Measurements from ENCODE around the gene GPX2. TPM values are rescaled to one million over a fixed set of nuclear protein-coding genes. Genes with fewer than 3 reads are reported as not detected.

The GPX2 gene
- total and polyA plus RNA-seq, 2 of the 8 experiments (the other 6 are each of a cell fraction or from before 2014, with no cell fraction given): 0.30 to 0.89 TPM

DNA sequence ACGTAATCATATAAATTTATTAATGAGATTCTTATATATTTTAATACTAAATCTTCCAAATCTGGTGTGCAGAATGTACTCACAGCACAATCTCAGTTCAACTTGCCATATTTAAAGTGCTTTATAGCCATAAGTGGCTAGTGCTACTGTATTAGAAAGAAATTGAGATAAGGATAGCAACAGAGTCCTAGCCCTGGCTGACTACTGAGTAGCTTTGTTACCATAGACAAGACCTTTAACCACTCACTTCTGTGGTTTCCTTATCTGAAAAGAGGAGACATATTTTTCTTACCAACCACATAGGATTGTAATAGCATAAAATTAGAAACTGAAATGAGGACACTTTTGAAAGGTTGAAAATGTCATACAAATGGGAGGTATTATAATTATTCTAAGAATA lies 30.3 kb downstream of the GPX2 start (continued):
- TF ChIP-seq SUZ12 (IDR thresholded peaks at IDR 0.05; ENCODE audit: low read length) (no peak), ATF2 (IDR thresholded peaks at IDR 0.05; ENCODE audit: low read length) (no peak)
